Activated T-cell treated with anti-CD3 and anti-CD28 coated beads for 1 hour (primary cell): ENCODE data around the gene IL2RA.
"Not testable (repeated sequence)": the region's sequence is repeated elsewhere in the genome, so short reads cannot be mapped to it uniquely, and the experiment has no call there.

Experiments
- DNase-seq: peaks from one replicate; pipeline ENCODE4 v3.0.0-alpha.2; 2020; ENCODE audit warnings: low read depth

The IL2RA gene

GRCh38 chr10:6082496-6083395 lies 20.6 kb upstream of the IL2RA start:
- DNase-seq = no peak

DNA sequence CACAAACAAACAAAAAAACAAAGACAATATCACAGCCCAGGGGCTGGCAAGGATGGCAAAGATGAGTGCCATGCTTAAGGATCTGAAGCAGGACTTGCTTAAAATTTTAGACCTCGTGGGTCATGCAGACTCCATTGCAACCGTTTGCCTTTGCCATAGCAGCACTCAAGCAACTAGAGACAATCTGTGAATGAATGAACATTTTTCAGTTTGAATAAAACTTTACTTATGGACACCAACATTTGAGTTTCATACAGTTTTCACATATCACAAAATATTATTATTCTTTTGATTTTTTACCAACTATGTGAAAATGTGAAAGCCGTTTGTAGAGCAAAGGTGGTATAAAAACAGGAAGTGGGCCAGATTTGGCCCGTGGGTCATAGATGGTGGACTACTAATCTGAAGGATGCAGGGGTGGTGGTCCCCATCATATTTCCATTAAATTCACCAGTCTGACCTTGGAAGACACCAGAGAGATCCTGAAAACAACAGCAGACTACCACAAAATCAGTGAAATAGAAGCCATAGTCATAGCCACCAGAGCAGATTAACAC lies 18.3 kb upstream of the IL2RA start:
- no peak for DNase-seq

- no peak for DNase-seq
Observed at GRCh38 chr10:6079044-6079443, 16.9 kb upstream of the IL2RA start.

- DNase-seq = no peak
Observed at GRCh38 chr10:6077071-6077675, 15.0 kb upstream of the IL2RA start.

DNA sequence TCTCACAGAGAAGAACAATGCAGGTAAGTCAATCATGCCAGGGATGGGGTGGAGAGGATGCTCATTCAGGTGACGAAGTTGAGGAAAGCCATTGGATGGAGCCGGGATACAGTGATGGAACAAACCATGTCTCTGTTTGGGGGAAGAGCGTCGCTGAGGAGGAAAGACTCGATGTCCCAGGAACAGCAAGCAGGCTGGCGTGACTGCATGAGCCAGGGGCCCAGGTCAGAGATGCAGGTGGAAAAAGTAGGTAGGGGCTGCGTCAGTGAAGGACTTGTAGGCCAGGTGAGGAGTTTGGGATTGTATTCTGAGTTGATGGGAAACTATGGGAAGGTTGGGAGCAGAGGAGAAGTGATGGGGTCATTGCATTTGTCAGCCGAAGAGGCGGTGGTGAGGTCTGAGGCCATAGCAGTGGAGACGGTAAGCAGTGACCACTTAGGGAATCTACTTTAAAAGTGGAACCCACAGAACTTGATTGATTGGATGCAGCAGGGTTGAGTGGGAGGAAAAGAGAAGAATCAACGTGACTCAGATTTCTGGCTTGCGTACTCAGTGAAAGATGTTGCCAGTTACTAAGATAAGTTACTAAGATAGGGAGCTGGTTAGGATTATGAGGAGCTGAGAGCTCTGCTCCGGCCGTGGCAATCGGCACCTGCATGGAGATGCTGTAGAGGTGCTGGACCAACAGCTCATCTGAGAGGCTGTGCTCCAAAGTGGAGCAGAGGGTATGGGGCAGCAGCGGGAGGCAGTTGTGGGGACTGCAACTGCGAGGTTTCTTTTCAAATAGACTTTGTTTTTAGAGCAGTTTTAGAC lies 12.5 kb upstream of the IL2RA start:
- no peak for DNase-seq

- no peak for DNase-seq
Observed at GRCh38 chr10:6072215-6072934, 10.2 kb upstream of the IL2RA start.

DNA sequence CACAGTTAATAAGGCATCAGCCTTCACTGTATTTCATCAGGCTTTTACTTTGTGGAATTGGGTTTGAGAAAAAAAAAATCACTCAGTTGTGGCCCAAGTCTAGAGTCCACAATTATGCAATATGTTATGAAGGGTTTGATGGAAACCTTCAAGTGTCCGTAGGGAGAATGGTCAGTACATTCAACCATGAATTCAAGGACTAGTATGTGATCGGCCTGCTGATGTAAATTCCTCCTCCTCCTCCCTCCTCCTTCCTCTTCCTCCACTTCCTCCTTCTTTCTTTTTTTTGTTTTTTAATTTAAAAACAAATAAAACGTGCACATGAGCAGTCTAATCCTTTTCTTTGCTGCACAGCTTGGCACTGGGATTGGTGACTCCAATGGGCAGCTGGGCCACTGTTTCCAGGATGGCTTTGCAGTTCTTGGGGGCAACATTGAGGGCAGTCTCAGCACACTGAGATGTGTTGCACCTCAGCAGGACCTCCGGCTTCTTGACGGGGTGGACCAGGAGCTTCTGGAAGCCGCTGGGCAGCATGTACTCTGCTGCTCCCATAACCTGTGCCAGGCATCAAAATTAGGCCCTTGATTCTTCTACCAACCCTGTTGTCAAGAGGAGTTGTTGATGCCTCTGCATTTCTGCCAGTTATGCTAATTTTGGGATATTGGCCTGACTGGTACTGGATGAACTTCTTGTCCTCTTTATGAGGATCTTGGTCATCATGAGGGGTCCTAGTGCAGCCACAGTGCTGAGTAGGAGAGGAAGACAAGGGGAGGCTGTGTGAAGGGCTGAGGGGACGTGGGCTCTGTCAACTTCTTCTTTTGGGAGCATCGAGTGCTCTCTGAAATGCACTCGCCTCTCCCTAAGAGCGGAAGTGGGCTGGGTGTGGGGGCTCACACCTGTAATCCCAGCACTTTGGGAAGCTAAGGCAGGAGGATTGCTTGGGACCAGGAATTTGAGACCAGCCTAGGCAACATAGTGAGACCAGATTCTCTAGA lies 9.3 kb upstream of the IL2RA start:
- DNase-seq = no peak

GRCh38 chr10:6070660-6071059 lies 8.5 kb upstream of the IL2RA start:
- no peak for DNase-seq

GRCh38 chr10:6069081-6069931 lies 7.1 kb upstream of the IL2RA start:
- no peak for DNase-seq

- no peak for DNase-seq
Observed at GRCh38 chr10:6068422-6068821, 6.3 kb upstream of the IL2RA start.

- DNase-seq = no peak
Observed at GRCh38 chr10:6068006-6068405, 5.8 kb upstream of the IL2RA start.

- no peak for DNase-seq
Observed at GRCh38 chr10:6067457-6067856, 5.3 kb upstream of the IL2RA start.

- DNase-seq = no peak
Observed at GRCh38 chr10:6065835-6066234, 3.7 kb upstream of the IL2RA start.

DNA sequence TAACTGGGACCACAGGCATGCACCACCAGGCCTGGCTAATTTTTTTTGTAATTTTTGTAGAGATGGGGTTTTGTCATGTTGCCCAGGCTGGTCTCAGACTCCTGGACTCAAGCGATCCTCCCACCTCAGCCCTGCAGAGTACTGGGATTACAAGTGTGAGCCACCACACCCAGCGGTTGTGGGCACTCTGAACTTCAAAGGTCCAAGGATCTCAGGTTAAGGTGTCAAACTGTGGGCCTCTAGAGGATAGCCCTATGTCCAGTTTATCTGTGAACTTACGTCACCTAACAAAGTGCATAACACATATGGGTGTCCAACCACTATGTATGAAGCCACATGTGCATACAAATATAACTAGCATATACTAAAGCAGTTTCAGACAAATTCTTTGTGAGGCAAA lies 3.2 kb upstream of the IL2RA start:
- DNase-seq = no peak

DNA sequence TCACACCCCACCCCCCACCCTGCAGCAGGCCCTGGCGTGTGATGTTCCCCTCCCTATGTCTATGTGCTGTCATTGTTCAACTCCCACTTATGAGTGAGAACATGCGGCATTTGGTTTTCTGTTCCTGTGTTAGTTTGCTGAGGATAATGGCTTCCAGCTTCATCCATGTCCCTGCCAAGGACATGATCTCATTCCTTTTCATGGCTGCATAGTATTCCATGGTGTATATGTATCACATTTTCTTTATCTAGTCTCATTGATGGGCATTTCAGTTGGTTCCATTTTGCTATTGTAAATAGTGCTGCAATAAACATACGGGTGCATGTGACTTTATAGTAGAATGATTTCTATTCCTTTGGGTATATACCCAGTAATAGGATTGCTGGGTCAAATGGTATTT lies 2.6 kb upstream of the IL2RA start:
- DNase-seq = not testable (repeated sequence)

GRCh38 chr10:6064119-6064518 lies 2.0 kb upstream of the IL2RA start:
- no peak for DNase-seq

DNA sequence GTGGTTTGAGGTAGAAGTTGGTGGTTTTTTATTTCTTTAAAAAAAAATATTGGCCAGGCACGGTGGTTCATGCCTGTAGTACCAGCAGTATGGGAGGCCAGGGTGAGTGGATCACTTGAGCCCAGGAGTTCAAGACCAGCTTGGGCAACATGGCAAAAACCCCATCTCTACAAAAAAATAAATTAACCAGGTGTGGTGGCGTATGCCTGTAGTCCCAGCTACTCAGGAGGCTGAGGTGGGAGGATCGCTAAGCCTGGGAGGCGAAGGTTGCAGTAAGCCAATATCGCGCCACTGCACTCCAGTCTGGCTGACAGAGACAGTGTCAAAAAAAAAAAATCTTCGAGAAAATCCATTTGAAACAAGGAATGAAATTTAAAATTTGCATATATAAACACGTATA lies 1.1 kb downstream of the IL2RA start:
- no peak for DNase-seq

DNA sequence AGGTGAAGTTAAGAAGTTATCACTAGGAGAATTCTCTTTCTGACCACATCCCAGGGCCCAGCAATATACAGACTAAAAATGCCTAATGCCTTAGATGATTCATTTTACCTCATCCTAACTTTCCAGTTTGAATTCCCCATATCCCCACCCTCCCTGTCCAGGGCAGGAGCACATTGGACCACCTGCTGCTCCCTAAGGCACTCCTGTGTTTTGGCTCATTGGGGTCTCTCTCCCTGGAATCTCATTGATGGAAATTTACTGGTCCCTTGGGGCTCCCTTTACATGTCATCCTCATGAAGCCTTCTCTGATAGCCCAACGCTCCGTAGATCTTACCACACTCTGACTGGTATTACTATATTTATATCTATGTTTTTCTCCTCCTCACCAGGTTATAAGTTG lies 2.7 kb downstream of the IL2RA start:
- no peak for DNase-seq

DNA sequence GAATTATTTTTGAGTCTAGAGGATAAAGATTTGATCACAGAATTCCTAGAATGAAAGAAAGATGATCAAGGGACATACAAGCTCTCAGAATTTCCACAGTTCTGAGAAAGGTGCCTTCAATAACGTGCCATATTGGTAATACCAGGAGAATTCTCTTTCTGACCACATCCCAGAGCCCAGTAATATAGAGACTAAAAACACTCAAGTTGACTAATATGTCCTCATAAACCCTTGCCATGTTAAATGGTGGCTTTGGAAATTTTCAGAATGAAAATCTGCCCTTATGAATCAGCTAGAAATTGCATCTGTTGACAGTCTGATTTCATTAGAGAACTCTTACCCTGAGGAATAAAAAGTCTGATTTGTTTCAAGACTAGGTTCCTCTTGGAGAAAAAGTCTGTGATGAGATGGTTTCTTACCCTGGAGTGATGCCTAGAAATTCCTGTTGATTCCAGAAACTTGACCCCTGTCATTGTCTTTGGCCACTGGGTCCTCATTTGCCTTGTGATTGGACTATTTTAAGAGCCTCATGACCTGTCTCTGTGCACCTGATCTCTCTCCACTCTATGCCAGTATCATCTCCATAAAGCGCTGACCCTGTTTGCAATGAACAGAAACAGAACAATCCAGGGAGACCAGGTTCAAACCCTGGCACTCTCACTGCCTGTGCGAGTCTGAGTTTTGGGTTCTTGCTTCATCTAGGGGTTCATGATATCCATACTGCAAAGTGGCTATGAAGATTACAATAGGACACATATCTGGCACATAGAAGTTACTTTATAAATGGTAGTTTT lies 3.3 kb downstream of the IL2RA start:
- DNase-seq = no peak
